ENCODE data around the gene NAV2.

The NAV2 gene

DNA sequence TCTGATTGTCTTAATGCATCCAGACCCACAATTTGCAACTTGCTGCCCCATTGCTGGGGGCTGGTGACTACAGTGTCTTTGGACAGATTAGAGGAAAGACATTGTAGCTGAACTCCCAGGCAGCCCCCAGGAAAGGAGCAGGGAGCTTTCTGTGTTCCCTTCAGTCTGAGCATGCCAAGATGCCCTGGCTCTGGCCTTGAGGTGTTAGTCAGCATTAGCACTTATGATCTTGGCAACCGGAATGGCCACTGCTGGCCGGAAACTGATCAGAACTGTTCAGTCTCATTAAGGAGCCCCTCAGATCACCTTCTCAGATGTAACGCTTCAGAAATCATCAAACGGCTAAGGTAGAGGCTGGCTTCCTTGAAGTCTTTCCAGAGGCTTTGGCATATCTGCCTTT, 195.2 kb downstream of the NAV2 start:
- DNase-seq (ENCODE audit: low read depth), result no peak
- no peak for TF ChIP-seq CTCF (conservative IDR thresholded peaks at IDR 0.05; ENCODE audit: low read depth, low read length)

GRCh38 chr11:19910931-19911330, 198.3 kb downstream of the NAV2 start:
- no peak for DNase-seq (ENCODE audit: low read depth)
- no peak overlapping the region for H3K4me3 ChIP-seq (ENCODE audit: low read length)
- no peak for TF ChIP-seq CTCF (conservative IDR thresholded peaks at IDR 0.05; ENCODE audit: low read depth, low read length)

More for the DNA sequence above, 195.2 kb downstream of the NAV2 start:
- no peak overlapping the region for H3K4me3 ChIP-seq (ENCODE audit: low read length)

- DNase-seq (ENCODE audit: low read depth), result no peak
- no peak for TF ChIP-seq CTCF (conservative IDR thresholded peaks at IDR 0.05; ENCODE audit: low read depth, low read length)
- no peak overlapping the region for H3K4me3 ChIP-seq (ENCODE audit: low read length)
These were observed 199.7 kb downstream of the NAV2 start for GRCh38 chr11:19912115-19912957.

DNA sequence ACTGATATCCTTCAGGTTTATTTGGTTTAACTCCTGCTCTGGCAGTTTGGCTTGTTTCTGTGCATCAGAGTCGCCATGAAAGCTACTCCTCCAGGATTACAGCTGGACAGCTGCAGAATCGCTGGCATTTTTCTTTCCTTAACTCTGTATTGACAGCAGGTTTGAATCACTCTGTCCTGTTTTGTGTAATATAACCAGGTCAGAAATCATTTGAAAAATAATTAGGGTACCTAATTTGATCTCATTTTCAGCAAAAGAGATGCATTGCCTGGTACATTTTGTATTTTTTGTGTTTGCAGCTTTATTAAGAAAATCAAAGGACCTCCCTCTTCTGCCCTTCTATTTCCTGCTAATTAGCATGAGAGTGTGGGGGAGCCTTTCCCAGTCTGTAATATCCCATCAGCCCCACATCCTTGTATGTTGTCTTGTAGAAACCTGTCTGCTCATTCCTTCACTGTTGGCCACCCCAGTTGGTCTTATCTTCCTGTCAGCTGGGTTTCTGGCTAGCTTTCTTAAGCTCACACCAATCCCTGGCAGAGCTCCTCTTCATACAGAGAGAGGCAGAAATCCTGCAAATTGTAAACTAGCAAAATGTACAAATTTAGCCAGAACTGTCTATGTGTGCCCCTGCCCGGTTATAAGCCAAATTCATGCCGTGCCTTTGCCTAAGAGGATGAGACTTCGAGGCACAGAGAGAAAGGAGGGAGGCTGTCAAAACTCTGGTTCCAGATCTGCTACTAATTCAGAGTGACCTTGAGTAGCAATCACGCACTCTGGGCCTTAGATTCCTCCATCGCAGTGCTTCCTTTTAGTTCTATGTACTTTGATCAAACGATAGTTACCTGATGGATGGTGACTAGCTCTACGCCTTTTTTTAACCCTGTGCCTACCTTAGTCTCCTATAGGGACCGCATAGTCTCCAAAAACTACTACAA, 200.6 kb downstream of the NAV2 start:
- no peak for TF ChIP-seq CTCF (conservative IDR thresholded peaks at IDR 0.05; ENCODE audit: low read depth, low read length)
- H3K4me3 ChIP-seq (ENCODE audit: low read length), result no peak overlapping the region
- no peak for DNase-seq (ENCODE audit: low read depth)

DNA sequence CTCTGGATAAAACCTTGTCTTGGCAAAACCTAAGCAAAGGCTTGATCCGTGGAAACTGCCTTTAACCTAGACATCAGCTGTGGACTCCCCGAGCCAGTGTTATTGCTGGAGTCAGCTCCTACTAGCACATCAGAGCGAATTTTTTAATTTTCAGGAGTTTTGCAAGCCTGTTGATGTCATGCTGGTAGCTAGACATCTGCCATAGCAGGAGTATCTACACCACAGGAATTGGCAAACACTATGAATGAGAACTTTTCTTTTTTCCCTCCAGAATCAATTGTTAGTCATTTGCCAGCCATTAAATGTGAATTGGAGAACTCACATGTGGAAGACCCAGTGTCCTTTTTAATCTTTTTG, 201.2 kb downstream of the NAV2 start:
- DNase-seq (ENCODE audit: low read depth), result no peak
- H3K4me3 ChIP-seq (ENCODE audit: low read length), result no peak overlapping the region
- TF ChIP-seq CTCF (conservative IDR thresholded peaks at IDR 0.05; ENCODE audit: low read depth, low read length), result no peak

DNA sequence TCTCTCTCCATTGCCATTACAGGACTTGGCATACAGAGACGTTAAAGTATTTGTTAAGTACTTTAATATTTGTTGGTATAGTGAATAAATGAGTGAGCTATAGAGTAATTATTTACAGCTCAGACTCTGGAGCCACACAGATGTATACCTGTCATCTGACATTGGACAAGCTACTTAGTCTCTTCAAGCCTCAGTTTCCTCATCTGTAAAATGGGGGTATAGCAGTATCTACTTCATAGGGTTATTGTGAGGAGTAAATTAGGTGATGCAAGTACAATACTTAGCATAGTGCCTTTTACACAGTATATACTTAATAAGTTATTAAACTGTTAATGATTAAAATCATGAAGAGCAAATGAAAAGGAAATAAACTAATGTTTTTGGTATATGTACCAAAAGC, 203.2 kb downstream of the NAV2 start:
- no peak for TF ChIP-seq CTCF (conservative IDR thresholded peaks at IDR 0.05; ENCODE audit: low read depth, low read length)
- no peak overlapping the region for H3K4me3 ChIP-seq (ENCODE audit: low read length)
- no peak for DNase-seq (ENCODE audit: low read depth)
